Umbilical cord (tissue), 2 donors: ENCODE measurements around the gene ZMYND15. TPM values are rescaled to one million over a fixed set of nuclear protein-coding genes. Genes with fewer than 3 reads are reported as not detected.

Source experiments
- DNase-seq: peaks from one replicate; pipeline ENCODE4 v3.0.0-alpha.2; 2015; ENCODE audit warnings: low spot score
- total RNA-seq: library from RNA; depleted of rRNA; stranded (reverse); fragments of >200 nt; gene quantifications from one replicate; pipeline ENCODE4 v1.2.3, GENCODE V29; 2014; ENCODE audit warnings: low replicate concordance; ENCODE audit not compliant: insufficient read depth

ZMYND15 gene
- total RNA-seq, 1 donor from 2014 or later = not detected

- no peak for DNase-seq
These were observed 23.6 kb upstream of the ZMYND15 start for GRCh38 chr17:4716081-4716480.

- DNase-seq = no peak
These were observed 21.8 kb upstream of the ZMYND15 start for GRCh38 chr17:4717791-4718190.

- DNase-seq = no peak
These were observed 21.4 kb upstream of the ZMYND15 start for GRCh38 chr17:4718276-4718675.

- DNase-seq = no peak
These were observed 20.5 kb upstream of the ZMYND15 start for GRCh38 chr17:4719146-4719545.

GRCh38 chr17:4719684-4720221 lies 19.9 kb upstream of the ZMYND15 start:
- DNase-seq = no peak

GRCh38 chr17:4720787-4721186 lies 18.8 kb upstream of the ZMYND15 start:
- DNase-seq = no peak

GRCh38 chr17:4721203-4722135 lies 18.2 kb upstream of the ZMYND15 start:
- DNase-seq = no peak

- no peak for DNase-seq
These were observed 16.9 kb upstream of the ZMYND15 start for GRCh38 chr17:4722678-4723240.

- DNase-seq = no peak
These were observed 15.0 kb upstream of the ZMYND15 start for GRCh38 chr17:4724650-4725049.

GRCh38 chr17:4725646-4726310 lies 13.9 kb upstream of the ZMYND15 start:
- no peak for DNase-seq

GRCh38 chr17:4728124-4728523 lies 11.5 kb upstream of the ZMYND15 start:
- no peak for DNase-seq

GRCh38 chr17:4733073-4733531 lies 6.5 kb upstream of the ZMYND15 start:
- peak; percentile 31 for DNase-seq

GRCh38 chr17:4734857-4735475 lies 4.7 kb upstream of the ZMYND15 start:
- DNase-seq = no peak

- no peak for DNase-seq
These were observed 3.6 kb upstream of the ZMYND15 start for GRCh38 chr17:4735876-4736651.

GRCh38 chr17:4738136-4739121 lies 1.2 kb upstream of the ZMYND15 start:
- no peak for DNase-seq

GRCh38 chr17:4740025-4740351 lies 355 bp downstream of the ZMYND15 start:
- no peak for DNase-seq

- DNase-seq = no peak
These were observed 951 bp downstream of the ZMYND15 start for GRCh38 chr17:4740584-4740983.

GRCh38 chr17:4741544-4741943 lies 1.9 kb downstream of the ZMYND15 start:
- DNase-seq = no peak

GRCh38 chr17:4742133-4742532 lies 2.5 kb downstream of the ZMYND15 start:
- DNase-seq = no peak

- DNase-seq = no peak
These were observed 3.0 kb downstream of the ZMYND15 start for GRCh38 chr17:4742629-4743028.
